ENCODE data around the gene ZNF207. TPM values are rescaled to one million over a fixed set of nuclear protein-coding genes. Genes with fewer than 3 reads are reported as not detected.
A peak's percentile ranks its signal among the peaks of the same experiment; 100 is the strongest.
"Not testable (repeated sequence)": the region's sequence is repeated elsewhere in the genome, so short reads cannot be mapped to it uniquely, and the experiment has no call there.

ZNF207 gene
- total and polyA plus RNA-seq, 4 donors = 51.3 to 321 (median 118) TPM

GRCh38 chr17:32349503-32349853 is 479 bp upstream of the ZNF207 start:
- Histone ChIP-seq H3K27me3 (ENCODE audit: control insufficient read depth in 3 of 3, insufficient read depth in 3 of 3, low read length in 2 of 3) (no peaks in the 10 kb centered on the region), H3K9ac (ENCODE audit: insufficient read depth in 1 of 2, low read length in 2 of 2) (peak overlapping the region; percentile 89 to 100), H3K27ac (ENCODE audit: low read depth in 1 of 2, low read length in 1 of 2) (peak overlapping the region; percentile 74 to 97), H3K36me3 (ENCODE audit: control insufficient read depth in 4 of 4, insufficient read depth in 4 of 4, low read length in 4 of 4) (peaks cover 4 to 14% (median 7%) of the 10 kb centered on the region in 4 donors), H3K9me3 (ENCODE audit: control insufficient read depth in 4 of 4, insufficient read depth in 3 of 4, low read length in 3 of 4) (no peaks in the 10 kb centered on the region), H3K4me3 (peak overlapping the region; percentile 65), H3K4me1 (ENCODE audit: control insufficient read depth in 5 of 5, insufficient read depth in 5 of 5, low read length in 5 of 5) (peaks cover 4 to 23% (median 6%) of the 10 kb centered on the region in 5 donors)
- no peak for TF ChIP-seq CTCF (IDR thresholded peaks at IDR 0.05; ENCODE audit: control extremely low read depth, extremely low read depth)
- DNase-seq (peak in 2 of 3 donors; percentile 44 to 59), ATAC-seq (ENCODE audit: insufficient read depth, low FRiP score) (no peak)
- 15 to 19% methylated on average over 15 of the region's 15 CpGs for WGBS, 2 donors

GRCh38 chr17:32350666-32351418 is 885 bp downstream of the ZNF207 start:
- TF ChIP-seq CTCF (IDR thresholded peaks at IDR 0.05; ENCODE audit: control extremely low read depth, extremely low read depth) = no peak
- DNase-seq (peak; percentile 20 to 83 (median 80)), ATAC-seq (ENCODE audit: insufficient read depth, low FRiP score) (peak; percentile 42)
- H3K4me3 ChIP-seq = peak overlapping the region; percentile 91
- 0% methylated on average over 20 of the region's 20 CpGs for WGBS, 2 donors
- peaks cover 6 to 26% (median 14%) of the 10 kb centered on the region in 4 donors for H3K36me3 ChIP-seq (ENCODE audit: control insufficient read depth in 4 of 4, insufficient read depth in 4 of 4, low read length in 4 of 4)
- peak overlapping the region; percentile 99 to 100 for H3K9ac ChIP-seq (ENCODE audit: insufficient read depth in 1 of 2, low read length in 2 of 2)
- H3K27me3 ChIP-seq (ENCODE audit: control insufficient read depth in 3 of 3, insufficient read depth in 3 of 3, low read length in 2 of 3) = no peaks in the 10 kb centered on the region
- peak overlapping the region; percentile 96 to 97 for H3K27ac ChIP-seq (ENCODE audit: low read depth in 1 of 2, low read length in 1 of 2)
- no peaks in the 10 kb centered on the region for H3K9me3 ChIP-seq (ENCODE audit: control insufficient read depth in 4 of 4, insufficient read depth in 3 of 4, low read length in 3 of 4)
- peaks cover 4 to 28% (median 11%) of the 10 kb centered on the region in 5 donors for H3K4me1 ChIP-seq (ENCODE audit: control insufficient read depth in 5 of 5, insufficient read depth in 5 of 5, low read length in 5 of 5)

- not testable (repeated sequence) for H3K4me3 ChIP-seq; ATAC-seq (ENCODE audit: insufficient read depth, low FRiP score); DNase-seq; H3K9ac ChIP-seq (ENCODE audit: insufficient read depth in 1 of 2, low read length in 2 of 2); H3K9me3 ChIP-seq (ENCODE audit: control insufficient read depth in 4 of 4, insufficient read depth in 3 of 4, low read length in 3 of 4); H3K27ac ChIP-seq (ENCODE audit: low read depth in 1 of 2, low read length in 1 of 2); H3K27me3 ChIP-seq (ENCODE audit: control insufficient read depth in 3 of 3, insufficient read depth in 3 of 3, low read length in 2 of 3)
- WGBS, 2 donors = 91 to 92% methylated on average over 9 of the region's 9 CpGs
- Histone ChIP-seq H3K36me3 (ENCODE audit: control insufficient read depth in 4 of 4, insufficient read depth in 4 of 4, low read length in 4 of 4) (peaks cover 6 to 35% (median 17%) of the 10 kb centered on the region in 4 donors), H3K4me1 (ENCODE audit: control insufficient read depth in 5 of 5, insufficient read depth in 5 of 5, low read length in 5 of 5) (peaks cover 4 to 31% (median 11%) of the 10 kb centered on the region in 5 donors)
Measured at GRCh38 chr17:32352734-32353133, 2.8 kb downstream of the ZNF207 start.

GRCh38 chr17:32355649-32356377 is 5.9 kb downstream of the ZNF207 start:
- no peak for ATAC-seq (ENCODE audit: insufficient read depth, low FRiP score)
- no peaks in the 10 kb centered on the region for H3K27me3 ChIP-seq (ENCODE audit: control insufficient read depth in 3 of 3, insufficient read depth in 3 of 3, low read length in 2 of 3)
- peaks cover 0 to 28% (median 11%) of the 10 kb centered on the region in 5 donors for H3K4me1 ChIP-seq (ENCODE audit: control insufficient read depth in 5 of 5, insufficient read depth in 5 of 5, low read length in 5 of 5)
- TF ChIP-seq CTCF (IDR thresholded peaks at IDR 0.05; ENCODE audit: control extremely low read depth, extremely low read depth) = no peak
- DNase-seq = no peak
- H3K9me3 ChIP-seq (ENCODE audit: control insufficient read depth in 4 of 4, insufficient read depth in 3 of 4, low read length in 3 of 4) = no peaks in the 10 kb centered on the region
- WGBS, 2 donors = 45 to 64% methylated on average over 6 of the region's 6 CpGs
- H3K4me3 ChIP-seq = no peak overlapping the region
- H3K27ac ChIP-seq (ENCODE audit: low read depth in 1 of 2, low read length in 1 of 2) = no peak overlapping the region
- H3K36me3 ChIP-seq (ENCODE audit: control insufficient read depth in 4 of 4, insufficient read depth in 4 of 4, low read length in 4 of 4) = peaks cover 22 to 42% (median 32%) of the 10 kb centered on the region in 4 donors
- H3K9ac ChIP-seq (ENCODE audit: insufficient read depth in 1 of 2, low read length in 2 of 2) = no peak overlapping the region

All from lung (tissue), 12 donors.